HepG2 (cell line): ENCODE data around the gene TPRN. TPM values are rescaled to one million over a fixed set of nuclear protein-coding genes. Genes with fewer than 3 reads are reported as not detected.

Source experiments
- CHCHD3 ChIP-seq: sonication (generic); formaldehyde crosslinking; IDR thresholded peaks from 2 replicates; pipeline ENCODE4 v1.8.0; 2022; ENCODE audit warnings: mild to moderate bottlenecking, missing genetic modification reagents, moderate library complexity
- HDAC1 ChIP-seq: sonication (generic); formaldehyde crosslinking; IDR thresholded peaks from 2 replicates; pipeline ENCODE4 v1.5.1; 2020; ENCODE audit warnings: mild to moderate bottlenecking, missing genetic modification reagents
- HOXA3 ChIP-seq: sonication (generic); formaldehyde crosslinking; IDR thresholded peaks from 2 replicates; pipeline ENCODE4 v1.5.0; 2020; ENCODE audit warnings: missing genetic modification reagents
- KDM3A ChIP-seq: IDR thresholded peaks from 2 replicates; pipeline ENCODE4 v1.6.1; 2018; ENCODE audit warnings: low read depth, missing compliant biosample characterization
- MED8 ChIP-seq: sonication (generic); formaldehyde crosslinking; IDR thresholded peaks from 2 replicates; pipeline ENCODE4 v1.8.1; 2023; ENCODE audit warnings: mild to moderate bottlenecking, missing genetic modification reagents; ENCODE audit not compliant: insufficient replicate concordance
- MXD1 ChIP-seq: sonication (generic); formaldehyde crosslinking; IDR thresholded peaks from 2 replicates; pipeline ENCODE4 v1.4.0; 2020; ENCODE audit warnings: mild to moderate bottlenecking, missing genetic modification reagents
- PHF21A ChIP-seq: sonication (generic); formaldehyde crosslinking; IDR thresholded peaks from 2 replicates; pipeline ENCODE4 v1.5.0; 2020; ENCODE audit warnings: mild to moderate bottlenecking, missing genetic modification reagents
- POLR2G ChIP-seq: fragments of 200-400 bp; formaldehyde crosslinking; IDR thresholded peaks from 2 replicates; pipeline ENCODE4 v1.6.1; 2018; ENCODE audit warnings: mild to moderate bottlenecking, low read depth, low read length, moderate library complexity
- RARA ChIP-seq: IDR thresholded peaks from 2 replicates; pipeline ENCODE4 v1.6.1; 2016; ENCODE audit warnings: missing genetic modification reagents, missing compliant biosample characterization
- RERE ChIP-seq: IDR thresholded peaks from 2 replicates; pipeline ENCODE4 v1.6.1; 2016; ENCODE audit warnings: low read depth, missing genetic modification reagents, missing compliant biosample characterization
- STAG1 ChIP-seq: sonication (generic); formaldehyde crosslinking; IDR thresholded peaks from 2 replicates; pipeline ENCODE4 v1.4.0; 2020; ENCODE audit warnings: missing genetic modification reagents
- TRIM22 ChIP-seq: fragments of 450-650 bp; IDR thresholded peaks from 2 replicates; pipeline ENCODE4 v1.6.1; 2017
- ZC3H13 ChIP-seq: sonication (generic); formaldehyde crosslinking; IDR thresholded peaks from 2 replicates; pipeline ENCODE4 v1.8.1; 2023; ENCODE audit warnings: mild to moderate bottlenecking, missing genetic modification reagents, moderate library complexity
- ZIK1 ChIP-seq: sonication (generic); formaldehyde crosslinking; IDR thresholded peaks from 2 replicates; pipeline ENCODE4 v1.5.0; 2020; ENCODE audit warnings: mild to moderate bottlenecking, low read depth, missing genetic modification reagents, borderline replicate concordance
- ZNF44 ChIP-seq: sonication (generic); formaldehyde crosslinking; IDR thresholded peaks from 2 replicates; pipeline ENCODE4 v1.5.1; 2020; ENCODE audit warnings: mild to moderate bottlenecking, missing genetic modification reagents
- ZNF569 ChIP-seq: sonication (generic); formaldehyde crosslinking; IDR thresholded peaks from 2 replicates; pipeline ENCODE4 v1.5.0; 2020; ENCODE audit warnings: mild to moderate bottlenecking, missing genetic modification reagents, moderate library complexity, borderline replicate concordance
- polyA plus RNA-seq, 8 experiments: library from polyadenylated mRNA; depleted of rRNA in 3 of 8; stranded (reverse) in 7 of 8; unstranded in 1 of 8; fragments of >200 nt; fragmentation: Illumina TruSeq in 4 of 8; extraction: Trizol in 4 of 8; gene quantifications; 2 replicates each; pipeline versions ENCODE4 v1.2.1 to v1.2.3, GENCODE V29; 2011 to 2016; ENCODE audit warnings: low read depth in 4 of 8, missing spikeins in 1 of 8, mixed read lengths in 1 of 8; ENCODE audit not compliant: insufficient read depth in 1 of 8
- total RNA-seq, 5 experiments: library from RNA; depleted of rRNA; stranded (reverse); fragments of >200 nt; fragmentation: Illumina TruSeq; extraction: Trizol; gene quantifications; 2 replicates each; pipeline ENCODE4 v1.2.3, GENCODE V29; 2016; ENCODE audit warnings: low read depth in 1 of 5
- TF ChIP-seq, protein P1 (sequence below): IDR thresholded peaks from 2 replicates; pipeline ENCODE4 v1.6.1; 2016
- TF ChIP-seq, protein P2 (sequence below): sonication (generic); formaldehyde crosslinking; IDR thresholded peaks from 2 replicates; pipeline ENCODE4 v1.4.0; 2020; ENCODE audit warnings: missing genetic modification reagents, mild to moderate bottlenecking, borderline replicate concordance
- TF ChIP-seq, protein P3 (sequence below): IDR thresholded peaks from 2 replicates; pipeline ENCODE4 v1.6.1; 2018; ENCODE audit warnings: missing genetic modification reagents

TPRN gene
- total and polyA plus RNA-seq, 2 of the 13 experiments (the other 11 are each of a cell fraction or from before 2014, with no cell fraction given): 10.1 to 19.2 TPM

GRCh38 chr9:137229903-137230704 is 29.6 kb upstream of the TPRN start (continued):
- TF ChIP-seq TRIM22 (no peak), ZIK1 (CRISPR knock-in tag) (no peak), STAG1 (CRISPR knock-in tag) (no peak), ZNF569 (CRISPR knock-in tag) (no peak), ZNF44 (CRISPR knock-in tag) (0 out of 2 replicates have a peak, but pooled peaks have one; percentile 28), CHCHD3 (CRISPR knock-in tag) (0 out of 2 replicates have a peak, but pooled peaks have one; percentile 45), ZC3H13 (peak; percentile 95; the same call in 1 of the 2 replicates), HOXA3 (CRISPR knock-in tag) (peak; percentile 46; the same call in 1 of the 2 replicates), RARA (CRISPR knock-in tag) (peak; percentile 74), HDAC1 (CRISPR knock-in tag) (peak; percentile 72), KDM3A (no peak), RERE (CRISPR knock-in tag) (no peak), MXD1 (CRISPR knock-in tag) (no peak), POLR2G (peak; percentile 52; the same call in 1 of the 2 replicates), PHF21A (CRISPR knock-in tag) (peak; percentile 83), MED8 (CRISPR knock-in tag) (no peak)
- TF ChIP-seq, protein P1, sequence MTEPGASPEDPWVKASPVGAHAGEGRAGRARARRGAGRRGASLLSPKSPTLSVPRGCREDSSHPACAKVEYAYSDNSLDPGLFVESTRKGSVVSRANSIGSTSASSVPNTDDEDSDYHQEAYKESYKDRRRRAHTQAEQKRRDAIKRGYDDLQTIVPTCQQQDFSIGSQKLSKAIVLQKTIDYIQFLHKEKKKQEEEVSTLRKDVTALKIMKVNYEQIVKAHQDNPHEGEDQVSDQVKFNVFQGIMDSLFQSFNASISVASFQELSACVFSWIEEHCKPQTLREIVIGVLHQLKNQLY (CRISPR knock-in tag): peak; percentile 7; the same call in 1 of the 2 replicates
- TF ChIP-seq, protein P2, sequence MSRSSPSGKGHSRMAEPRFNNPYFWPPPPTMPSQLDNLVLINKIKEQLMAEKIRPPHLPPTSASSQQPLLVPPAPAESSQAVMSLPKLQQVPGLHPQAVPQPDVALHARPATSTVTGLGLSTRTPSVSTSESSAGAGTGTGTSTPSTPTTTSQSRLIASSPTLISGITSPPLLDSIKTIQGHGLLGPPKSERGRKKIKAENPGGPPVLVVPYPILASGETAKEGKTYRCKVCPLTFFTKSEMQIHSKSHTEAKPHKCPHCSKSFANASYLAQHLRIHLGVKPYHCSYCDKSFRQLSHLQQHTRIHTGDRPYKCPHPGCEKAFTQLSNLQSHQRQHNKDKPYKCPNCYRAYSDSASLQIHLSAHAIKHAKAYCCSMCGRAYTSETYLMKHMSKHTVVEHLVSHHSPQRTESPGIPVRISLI (CRISPR knock-in tag): 0 out of 2 replicates have a peak, but pooled peaks have one; percentile 14
- TF ChIP-seq, protein P3, sequence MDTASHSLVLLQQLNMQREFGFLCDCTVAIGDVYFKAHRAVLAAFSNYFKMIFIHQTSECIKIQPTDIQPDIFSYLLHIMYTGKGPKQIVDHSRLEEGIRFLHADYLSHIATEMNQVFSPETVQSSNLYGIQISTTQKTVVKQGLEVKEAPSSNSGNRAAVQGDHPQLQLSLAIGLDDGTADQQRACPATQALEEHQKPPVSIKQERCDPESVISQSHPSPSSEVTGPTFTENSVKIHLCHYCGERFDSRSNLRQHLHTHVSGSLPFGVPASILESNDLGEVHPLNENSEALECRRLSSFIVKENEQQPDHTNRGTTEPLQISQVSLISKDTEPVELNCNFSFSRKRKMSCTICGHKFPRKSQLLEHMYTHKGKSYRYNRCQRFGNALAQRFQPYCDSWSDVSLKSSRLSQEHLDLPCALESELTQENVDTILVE: peak; percentile 28; the same call in 1 of the 2 replicates
